NCI-H526 (cell line): ENCODE data around the gene PCSK5.
"Not testable (repeated sequence)": the region's sequence is repeated elsewhere in the genome, so short reads cannot be mapped to it uniquely, and the experiment has no call there.

Source experiments
- DNase-seq, 2 experiments: peaks; one replicate each; lab custom pipeline; 2025; lab: John Stamatoyannopoulos, UW

PCSK5 gene

DNA sequence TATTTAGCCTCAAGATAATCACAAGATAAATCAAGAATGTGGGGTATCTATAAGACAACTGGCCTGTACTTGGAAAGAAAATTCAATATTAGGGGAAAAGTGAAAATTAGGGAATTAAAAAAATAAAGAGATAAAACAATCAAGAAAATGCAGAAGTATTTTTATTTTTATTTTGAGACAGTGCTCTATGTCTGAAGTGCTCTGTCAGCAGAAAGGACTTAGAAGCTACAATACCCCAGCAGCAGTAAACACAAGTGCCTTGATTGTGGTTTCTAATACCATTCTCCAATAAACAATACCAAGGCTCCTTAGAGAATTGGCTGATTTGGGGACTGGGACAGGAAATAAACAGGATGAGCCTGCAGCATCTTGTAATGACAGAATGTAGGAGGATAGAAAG, 358.8 kb downstream of the PCSK5 start:
- no peak for DNase-seq

DNA sequence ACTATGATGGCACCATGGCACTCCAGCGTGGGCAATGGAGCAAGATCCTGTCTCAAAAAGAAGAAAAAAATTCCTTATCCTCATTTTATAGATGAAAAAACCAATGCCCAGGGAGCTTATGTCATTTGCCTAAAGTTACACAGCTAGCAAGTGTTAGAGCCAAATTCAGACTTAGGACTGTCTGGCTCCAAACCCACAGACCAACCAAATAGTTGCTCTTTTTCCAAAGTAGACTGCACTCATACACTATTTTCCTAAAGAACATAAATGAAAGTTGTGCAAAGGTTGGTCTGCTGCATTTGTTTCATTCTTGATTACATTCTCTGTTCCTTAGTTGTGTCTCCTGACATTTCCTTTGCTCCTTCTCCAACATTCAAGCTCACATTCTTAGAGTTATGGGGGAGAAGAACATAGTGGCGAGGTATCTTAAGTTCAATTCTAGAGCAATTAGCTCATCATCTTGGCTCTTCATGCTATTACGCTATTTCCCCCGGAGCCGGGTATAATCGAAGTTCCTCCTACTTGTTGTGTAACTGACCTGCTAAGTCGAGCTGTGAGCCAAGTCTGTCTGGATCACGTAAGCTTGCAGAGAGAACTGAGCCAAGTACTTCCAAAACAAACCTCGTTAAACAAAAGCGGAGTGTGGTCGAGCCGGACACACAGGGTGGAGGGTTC, 365.4 kb downstream of the PCSK5 start:
- no peak for DNase-seq

DNA sequence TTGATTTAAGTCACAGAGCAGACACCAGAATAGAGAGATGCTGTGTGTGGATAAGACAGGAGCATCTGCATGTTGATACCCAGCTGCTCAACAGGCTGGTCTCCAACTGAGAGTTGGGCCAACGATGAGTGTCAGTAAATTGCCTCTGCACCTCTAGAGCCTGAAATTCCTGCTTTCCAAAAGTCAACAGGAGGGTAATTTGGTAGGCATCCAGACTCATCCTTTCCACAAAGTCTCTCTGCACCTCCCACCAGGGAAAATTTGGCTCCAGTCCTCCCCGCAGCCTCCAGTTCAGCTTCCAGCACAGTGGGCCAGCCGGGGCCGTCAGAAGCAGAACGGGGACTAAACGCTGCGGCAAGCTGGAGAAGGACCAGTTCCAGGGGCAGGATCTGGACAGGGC, 366.8 kb downstream of the PCSK5 start:
- DNase-seq: no peak

DNA sequence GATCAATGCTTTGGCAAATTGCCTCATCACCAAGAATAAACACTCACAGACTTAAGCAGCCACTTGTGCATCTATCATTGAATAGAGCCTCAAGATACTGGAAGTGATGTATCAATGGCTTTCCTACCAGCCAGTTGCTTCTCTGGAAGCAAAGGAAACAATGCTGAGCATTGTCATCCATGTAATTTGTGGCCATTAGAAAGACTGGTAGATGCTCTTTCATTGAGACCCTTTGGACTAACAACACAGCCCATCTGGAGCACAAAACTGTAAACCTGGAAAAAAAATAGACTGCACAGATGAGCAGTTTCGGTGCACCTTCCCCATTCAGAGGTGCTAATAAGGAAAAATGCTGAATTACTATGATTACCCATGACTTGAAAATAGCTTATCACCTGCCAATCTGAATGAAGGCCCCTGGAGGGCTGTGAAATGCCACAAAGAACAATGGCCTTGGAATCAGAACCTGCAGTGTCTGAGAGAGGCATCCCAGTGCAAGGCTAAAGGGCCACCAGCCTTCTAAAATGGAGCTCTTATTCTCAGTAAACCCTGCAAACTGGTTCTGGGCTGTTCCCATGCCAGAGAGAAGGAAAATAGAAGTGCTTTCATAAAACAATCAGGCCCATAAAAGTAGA, 376.3 kb downstream of the PCSK5 start:
- DNase-seq: no peak

DNA sequence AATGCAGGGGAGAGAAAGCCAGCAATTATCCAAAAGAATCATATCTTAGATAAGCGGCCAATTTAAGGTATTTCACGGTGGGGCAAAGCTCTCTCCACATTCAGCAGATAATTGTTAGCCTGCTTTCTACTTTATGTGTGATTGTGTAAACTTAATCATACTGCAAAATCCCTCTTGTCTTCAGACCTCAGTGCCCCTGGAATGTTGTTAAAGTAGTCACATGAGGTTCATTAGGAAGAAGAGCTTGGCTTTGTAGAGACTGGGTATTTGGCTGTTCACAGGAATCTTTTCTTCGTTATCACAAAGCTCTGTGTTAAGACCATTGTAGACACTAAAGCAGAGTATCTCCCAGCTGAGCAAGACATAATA, 376.8 kb downstream of the PCSK5 start:
- no peak for DNase-seq

DNA sequence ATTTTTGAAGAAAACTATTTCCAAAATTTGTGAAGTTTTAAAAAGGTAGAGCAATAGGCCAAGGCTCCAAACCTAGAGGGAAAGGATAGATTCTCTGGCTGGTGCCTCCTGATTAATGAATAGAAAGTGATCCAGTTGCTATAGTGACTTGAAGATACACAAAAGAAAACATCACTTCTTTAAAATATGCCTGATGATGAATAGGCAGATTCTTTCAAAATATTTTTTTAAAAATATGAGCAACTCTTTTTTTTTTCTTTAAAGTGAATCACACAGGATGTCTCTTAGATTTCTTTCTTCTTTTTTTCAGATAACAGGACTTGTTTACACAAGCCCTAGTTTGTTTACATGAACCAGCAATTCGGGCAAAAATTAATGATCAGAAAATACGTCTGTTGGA, 379.3 kb downstream of the PCSK5 start:
- no peak for DNase-seq

DNA sequence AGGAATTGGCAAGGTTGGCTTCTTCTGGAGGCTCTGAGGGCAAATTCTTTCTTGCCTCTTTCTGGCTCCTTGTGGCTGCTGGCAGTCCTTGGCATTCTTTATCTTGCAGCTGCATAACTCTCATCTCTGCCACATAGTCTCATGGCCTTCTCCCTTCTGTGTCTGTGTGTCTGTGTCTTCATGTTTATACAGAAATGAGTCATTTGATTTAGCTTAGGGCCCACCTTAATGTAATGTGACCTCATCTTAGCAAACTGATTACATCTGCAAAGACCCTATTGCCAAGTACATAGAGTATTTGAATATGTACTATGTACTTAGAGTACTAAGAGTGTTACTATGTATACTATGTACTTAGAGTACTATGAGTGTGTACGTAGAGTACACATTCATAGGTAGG, 381.3 kb downstream of the PCSK5 start:
- DNase-seq: no peak

DNA sequence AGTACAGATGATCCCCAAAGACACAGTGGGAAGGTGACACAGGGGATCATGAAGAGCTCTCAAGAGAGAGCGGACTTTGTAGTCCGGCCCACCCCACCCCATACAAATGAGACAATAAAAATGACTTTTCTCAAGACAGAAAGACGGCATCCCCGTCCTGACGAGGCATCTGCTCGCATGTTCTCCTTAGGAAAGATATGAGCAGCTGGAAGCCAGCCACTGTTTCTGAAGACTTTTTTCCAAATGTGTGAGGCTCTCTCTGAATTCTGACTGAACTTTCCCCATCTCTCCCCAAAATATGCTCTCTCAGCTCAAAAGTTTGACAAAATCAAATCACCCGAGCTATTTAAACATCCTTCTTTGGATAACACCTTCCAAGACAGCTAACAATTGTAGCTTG, 398.6 kb downstream of the PCSK5 start:
- DNase-seq: no peak

DNA sequence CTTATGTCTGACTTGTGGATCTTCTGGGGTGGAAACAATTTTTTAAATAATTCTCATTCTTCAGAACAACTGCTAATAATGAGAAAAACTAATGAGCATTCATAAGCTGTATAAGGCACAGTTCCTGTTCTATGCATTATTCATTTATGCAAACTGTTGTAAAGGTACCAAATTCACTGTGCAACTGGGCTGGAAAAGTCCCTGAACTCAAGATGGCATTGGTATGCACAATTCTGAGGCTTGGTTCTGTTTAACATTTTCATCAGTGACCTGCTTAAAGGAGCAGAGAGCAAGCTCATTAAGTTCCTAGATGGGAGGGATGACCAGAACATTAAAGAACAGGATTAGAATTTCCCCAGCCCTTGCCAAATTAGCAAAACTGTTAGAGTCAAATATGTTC, 399.2 kb downstream of the PCSK5 start:
- DNase-seq: peak in 1 of 2 experiments; percentile 17

DNA sequence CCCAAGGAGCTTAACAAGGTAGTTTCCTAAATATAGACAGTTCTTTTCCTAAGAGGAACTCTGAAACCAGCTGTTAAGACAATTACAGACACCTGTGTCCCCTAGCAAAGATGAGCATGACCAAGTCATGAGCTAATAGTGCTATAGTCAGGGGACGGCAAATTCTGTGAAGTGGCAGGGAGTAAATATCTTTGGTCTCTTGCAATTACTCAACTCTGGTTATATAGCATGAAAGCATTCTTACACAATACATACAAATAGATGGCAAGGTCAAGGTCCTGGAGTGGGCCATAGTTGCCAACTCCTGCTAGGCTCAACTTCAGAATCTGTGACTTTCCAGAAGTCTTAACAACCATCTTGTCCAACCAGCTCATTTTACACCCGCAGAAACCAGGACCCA, 400.1 kb downstream of the PCSK5 start:
- no peak for DNase-seq

DNA sequence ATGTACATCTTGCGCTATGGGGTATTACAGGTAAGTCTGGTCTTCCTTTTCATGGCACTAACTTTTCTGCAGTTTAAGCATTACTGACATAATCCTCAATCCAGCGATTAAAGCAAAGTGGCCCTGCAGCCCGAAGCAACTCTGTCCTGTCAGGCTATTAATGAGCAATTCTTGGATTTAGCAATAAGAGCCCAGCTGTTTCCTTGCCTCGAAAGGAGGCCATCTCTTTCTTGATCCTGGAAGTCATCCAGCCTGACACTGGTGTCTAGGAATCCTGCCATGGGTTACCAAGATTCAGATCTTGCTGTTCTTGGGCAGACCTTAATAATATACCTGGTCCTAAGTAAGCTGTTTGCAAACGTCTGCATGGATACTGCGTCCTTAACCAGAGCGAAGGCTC, 401.8 kb downstream of the PCSK5 start:
- DNase-seq: no peak

DNA sequence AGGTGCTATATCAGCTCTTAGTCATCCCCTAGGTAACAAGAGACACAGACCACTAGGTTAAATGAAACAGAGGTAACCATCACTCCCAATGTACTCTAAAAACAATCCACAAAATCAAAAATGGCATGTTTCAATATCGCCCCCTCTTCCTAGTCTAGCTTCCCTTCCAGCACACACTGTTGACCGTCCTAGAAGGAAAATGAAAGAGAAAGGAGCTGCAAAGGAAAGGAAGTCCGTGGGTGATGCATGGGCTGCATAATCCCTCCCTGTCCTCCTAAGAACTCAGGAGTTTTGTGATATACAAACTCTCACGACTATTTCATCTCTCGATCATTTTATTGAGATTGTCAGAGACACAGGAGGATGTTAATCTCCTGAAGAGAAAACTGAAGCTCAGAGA, 402.2 kb downstream of the PCSK5 start:
- no peak for DNase-seq

DNA sequence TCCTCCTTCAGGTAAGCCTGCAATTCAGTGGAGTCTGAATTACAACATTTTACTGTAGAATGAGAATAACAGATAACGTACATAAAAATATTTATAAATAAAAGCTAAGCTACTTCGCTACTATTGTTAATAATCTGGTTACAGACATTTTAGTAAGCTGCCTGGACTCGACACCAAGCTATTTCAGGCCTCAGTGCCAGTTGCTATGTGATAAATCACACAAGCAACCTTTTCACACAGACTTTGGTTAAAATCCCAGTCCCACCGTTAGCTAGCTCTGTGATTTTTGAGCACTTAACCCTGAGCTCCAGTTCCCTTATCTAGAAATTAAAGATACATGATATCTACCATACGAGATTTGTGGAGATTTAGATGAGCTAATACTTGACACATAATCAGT, 403.8 kb downstream of the PCSK5 start:
- DNase-seq: no peak

DNA sequence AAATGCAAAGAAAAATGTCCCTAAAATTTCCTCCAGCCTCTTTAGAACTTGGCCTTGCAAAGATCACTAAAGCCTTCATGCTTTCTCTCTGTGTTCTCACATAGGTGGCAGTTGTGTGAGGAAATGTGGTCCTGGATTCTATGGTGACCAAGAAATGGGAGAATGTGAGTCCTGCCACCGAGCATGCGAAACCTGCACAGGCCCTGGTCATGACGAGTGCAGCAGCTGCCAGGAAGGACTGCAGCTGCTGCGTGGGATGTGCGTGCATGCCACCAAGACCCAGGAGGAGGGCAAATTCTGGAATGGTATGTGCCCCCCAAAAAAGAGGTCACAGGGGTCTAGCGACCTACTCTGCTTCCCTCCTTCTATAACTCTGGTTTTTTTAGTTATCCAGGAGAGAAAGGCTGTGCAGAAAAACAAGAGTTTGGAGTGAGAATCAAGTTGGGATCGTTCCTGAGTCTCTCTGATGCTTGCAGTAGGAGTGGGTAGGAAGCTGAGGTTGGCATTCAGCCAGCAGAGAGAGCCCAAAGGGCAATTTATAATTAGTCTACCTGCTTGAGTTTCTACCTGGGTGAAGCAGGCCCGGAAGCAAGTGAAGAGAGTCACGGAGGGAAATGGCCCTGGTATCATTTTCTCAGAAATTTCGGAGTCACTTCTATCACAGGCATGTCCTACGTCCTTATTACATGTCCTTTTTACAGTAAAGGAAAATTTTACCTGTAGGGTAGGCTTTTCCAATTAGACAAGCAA, 406.3 kb downstream of the PCSK5 start:
- DNase-seq: no peak

DNA sequence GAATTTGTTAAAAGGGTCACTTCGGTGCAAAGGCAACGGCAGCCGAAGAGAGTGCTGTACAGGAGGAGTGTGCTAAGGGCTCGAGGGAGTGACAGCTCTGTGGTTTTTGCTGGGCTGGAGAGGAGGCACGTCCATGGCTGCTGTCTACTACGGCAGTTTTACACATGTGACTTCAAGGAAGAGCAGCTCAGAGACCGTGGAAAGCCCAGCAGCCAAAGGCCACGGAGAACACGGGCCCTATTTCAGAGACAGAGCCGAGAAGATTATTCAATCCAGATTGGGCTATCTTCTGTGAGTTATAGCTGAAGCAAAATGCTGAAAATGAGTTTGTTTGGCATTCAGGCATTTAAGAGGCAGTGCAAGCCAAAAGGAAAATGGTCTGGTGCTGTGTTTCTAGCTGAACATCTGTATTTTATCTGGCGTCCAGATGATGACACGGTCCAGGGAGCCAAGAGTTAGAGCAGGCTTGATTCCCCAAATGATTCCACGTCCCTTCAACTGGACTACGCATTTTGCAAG, 407.3 kb downstream of the PCSK5 start:
- DNase-seq: no peak

DNA sequence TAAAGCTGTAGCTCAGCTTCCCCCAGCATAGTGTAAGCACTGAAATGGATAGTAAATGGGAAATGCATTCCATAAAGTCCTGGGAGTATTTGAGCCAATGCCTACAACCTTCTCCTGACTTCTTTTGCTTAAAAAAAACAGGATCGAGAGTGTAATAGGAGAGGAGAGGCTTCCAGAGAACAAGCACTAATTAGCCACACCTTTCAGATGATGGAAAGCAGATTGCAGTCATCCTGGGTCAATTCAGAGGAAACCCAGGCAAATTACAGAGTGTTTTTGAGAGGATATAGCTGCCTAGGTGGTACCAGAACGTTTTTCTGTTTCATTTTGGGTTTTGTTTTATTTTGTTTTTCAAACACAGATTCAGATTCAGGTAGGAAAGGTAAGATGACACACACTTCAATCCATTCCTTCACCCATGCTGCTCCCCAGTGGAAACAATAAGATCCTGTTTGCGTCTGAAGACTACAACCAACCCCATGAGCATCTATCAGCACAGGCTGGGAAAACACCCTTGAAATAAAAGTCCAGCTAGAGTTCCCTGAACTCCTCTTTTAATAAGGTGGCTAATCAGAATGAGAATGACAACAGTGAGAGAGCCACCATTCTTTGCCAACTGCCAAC, 408.2 kb downstream of the PCSK5 start:
- DNase-seq: peak in 1 of 2 experiments; percentile 18

DNA sequence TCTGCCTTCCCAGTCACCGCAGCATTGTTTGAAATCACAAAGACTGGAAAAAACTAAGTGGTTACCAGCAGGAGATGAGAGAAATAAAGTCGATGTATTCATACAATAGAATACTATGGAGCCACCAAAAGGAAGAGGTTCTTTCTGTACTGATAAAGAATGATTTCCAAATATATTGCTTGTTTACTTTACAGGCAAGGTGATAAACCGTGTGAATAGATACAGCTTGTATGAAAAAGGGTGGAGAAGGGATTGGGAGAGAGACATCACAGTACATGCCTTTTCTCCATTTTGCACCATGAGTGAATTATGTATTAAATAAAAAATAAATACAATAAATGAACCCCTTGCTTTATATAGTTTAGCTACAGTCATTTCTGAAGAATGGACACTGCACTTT, 412.1 kb downstream of the PCSK5 start:
- no peak for DNase-seq

DNA sequence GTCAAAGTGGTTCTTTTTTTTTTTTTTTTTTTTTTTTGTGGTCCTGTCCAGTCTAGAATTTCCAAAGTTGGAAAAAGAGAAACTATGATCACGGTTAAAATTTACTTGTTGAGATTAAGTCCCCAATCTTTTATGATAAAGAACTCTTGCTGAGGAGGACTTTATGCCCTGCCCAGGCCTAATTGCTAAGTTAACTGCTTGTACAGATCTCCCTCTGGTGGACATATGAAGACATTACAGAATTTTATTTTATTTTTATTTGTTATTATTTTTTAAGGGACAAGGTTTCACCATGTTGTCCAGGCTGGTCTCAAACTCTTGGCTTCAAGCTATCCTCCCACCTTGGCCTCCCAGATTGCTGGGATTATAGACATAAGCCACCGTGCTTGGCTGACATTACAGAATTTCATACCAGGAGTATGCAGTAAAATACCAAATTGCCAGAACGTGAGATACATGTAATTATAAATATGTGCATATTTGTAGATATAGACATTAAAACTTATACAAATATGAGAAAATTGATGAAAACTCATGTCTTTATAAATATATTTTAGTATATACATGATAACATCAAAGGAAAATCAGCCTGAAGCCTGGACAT, 412.6 kb downstream of the PCSK5 start:
- DNase-seq: peak; percentile 10 to 48

DNA sequence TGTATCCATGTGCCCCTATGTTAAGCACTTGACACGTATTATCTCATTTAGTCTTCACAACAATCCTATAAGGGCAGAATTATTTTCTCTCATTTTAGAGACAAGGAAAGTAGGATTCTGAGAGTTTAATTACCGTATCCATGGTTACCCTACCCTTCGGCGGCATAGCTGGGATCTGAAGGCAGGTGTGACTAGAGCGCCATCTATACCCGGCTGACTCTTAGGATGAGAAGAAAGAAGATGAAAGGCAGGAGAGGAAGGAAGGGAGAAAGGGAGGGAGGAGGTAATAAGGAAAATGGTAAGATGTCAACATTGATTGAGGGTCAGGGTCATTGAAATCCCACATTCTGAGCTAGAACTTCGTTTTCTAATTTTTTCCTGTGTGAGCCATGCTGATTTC, 416.6 kb downstream of the PCSK5 start:
- DNase-seq: not testable (repeated sequence)

DNA sequence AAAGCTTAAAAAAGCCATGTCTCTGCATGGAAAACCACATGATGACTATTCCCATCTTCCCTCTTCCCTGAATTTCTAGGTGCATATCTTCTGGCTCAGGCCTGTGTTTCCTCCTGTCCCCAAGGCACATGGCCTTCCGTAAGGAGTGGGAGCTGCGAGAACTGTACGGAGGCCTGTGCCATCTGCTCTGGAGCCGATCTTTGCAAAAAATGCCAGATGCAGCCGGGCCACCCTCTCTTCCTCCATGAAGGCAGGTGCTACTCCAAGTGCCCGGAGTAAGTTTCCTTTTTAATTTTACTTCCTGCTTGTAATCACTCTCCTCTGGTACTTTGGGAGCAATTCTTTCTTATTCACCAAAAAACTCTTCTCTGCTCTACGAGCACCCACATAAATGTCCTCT, 420.1 kb downstream of the PCSK5 start:
- no peak for DNase-seq

DNA sequence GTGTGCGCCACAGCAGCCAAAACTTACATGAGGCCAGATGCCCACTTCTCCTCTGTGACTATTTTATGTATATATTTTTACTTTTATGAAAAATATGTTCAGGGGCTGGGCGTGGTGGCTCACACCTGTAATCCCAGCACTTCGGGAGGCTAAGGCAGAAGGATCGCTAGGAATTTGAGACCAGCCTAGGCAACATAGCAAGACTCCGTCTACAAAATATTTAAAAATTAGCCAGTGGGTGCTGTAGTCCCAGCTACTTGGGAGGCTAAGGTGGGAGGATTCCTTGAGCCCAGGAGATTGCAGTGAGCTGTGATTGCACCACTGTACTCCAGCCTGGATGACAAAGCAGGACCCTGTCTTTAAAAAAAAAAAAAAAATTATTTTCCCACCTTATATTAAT, 420.5 kb downstream of the PCSK5 start:
- DNase-seq: no peak

DNA sequence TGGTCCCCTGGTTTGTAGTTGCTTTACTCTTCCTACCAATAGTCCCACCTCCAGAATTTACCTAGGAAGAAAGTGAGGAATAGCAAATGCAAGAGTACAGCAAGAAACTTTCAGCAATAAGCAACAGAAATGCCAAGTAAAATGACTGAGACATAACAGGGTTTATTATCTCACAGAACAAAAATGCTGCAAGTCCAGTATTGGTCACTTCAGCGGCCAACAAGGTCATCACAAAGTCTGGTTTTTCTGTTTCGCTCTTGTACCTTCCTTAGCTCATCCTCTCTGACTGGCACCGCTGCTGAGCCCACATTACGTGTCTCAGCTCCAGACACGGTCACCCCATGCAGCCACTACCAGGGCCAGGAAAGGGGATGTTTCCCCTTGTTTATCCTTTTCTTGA, 421.1 kb downstream of the PCSK5 start:
- DNase-seq: no peak
